Chondrocyte (in vitro differentiated cells): ENCODE measurements around the gene CADM1. TPM values are rescaled to one million over a fixed set of nuclear protein-coding genes. Genes with fewer than 3 reads are reported as not detected.

Experiments
- DNase-seq: peaks from one replicate; pipeline ENCODE4 v3.0.0; 2021; ENCODE audit warnings: mixed read lengths, low spot score
- H3K27ac Mint-ChIP-seq: one replicate; pipeline ENCODE4 v1.8.0; 2021; ENCODE audit warnings: mild to moderate bottlenecking, moderate library complexity, mixed read lengths; ENCODE audit not compliant: unreplicated experiment
- H3K27me3 Mint-ChIP-seq: 2 replicates; pipeline ENCODE4 v1.8.0; 2021; ENCODE audit warnings: low read depth, mixed read lengths
- H3K36me3 Mint-ChIP-seq: 2 replicates; pipeline ENCODE4 v1.8.0; 2021; ENCODE audit warnings: low read depth, mixed read lengths
- H3K4me1 Mint-ChIP-seq: 2 replicates; pipeline ENCODE4 v1.8.0; 2021; ENCODE audit warnings: low read depth, mild to moderate bottlenecking, mixed read lengths
- H3K4me3 Mint-ChIP-seq: one replicate; pipeline ENCODE4 v1.8.0; 2021; ENCODE audit warnings: mild to moderate bottlenecking, moderate library complexity, mixed read lengths; ENCODE audit not compliant: unreplicated experiment
- H3K9me3 Mint-ChIP-seq: 2 replicates; pipeline ENCODE4 v1.8.0; 2021; ENCODE audit warnings: low read depth, mixed read lengths
- total RNA-seq: library from RNA; stranded (reverse); gene quantifications from 3 replicates; pipeline ENCODE4 v1.2.1, GENCODE V29; 2021
- TF ChIP-seq, protein P1 (sequence below): fragments of 200-600 bp; sonication (generic); IDR thresholded peaks from 2 replicates; pipeline ENCODE4 v1.5.0; 2021; ENCODE audit warnings: antibody characterized with exemption, mild to moderate bottlenecking, moderate library complexity

The CADM1 gene
- total RNA-seq, 1 donor from 2014 or later, result 29.0 TPM

- Mint-ChIP-seq H3K27ac (no peak overlapping the region), H3K27me3 (no peaks in the 10 kb centered on the region), H3K36me3 (no peaks in the 10 kb centered on the region), H3K4me3 (no peak overlapping the region), H3K4me1 (no peaks in the 10 kb centered on the region), H3K9me3 (no peaks in the 10 kb centered on the region)
- TF ChIP-seq, protein P1, sequence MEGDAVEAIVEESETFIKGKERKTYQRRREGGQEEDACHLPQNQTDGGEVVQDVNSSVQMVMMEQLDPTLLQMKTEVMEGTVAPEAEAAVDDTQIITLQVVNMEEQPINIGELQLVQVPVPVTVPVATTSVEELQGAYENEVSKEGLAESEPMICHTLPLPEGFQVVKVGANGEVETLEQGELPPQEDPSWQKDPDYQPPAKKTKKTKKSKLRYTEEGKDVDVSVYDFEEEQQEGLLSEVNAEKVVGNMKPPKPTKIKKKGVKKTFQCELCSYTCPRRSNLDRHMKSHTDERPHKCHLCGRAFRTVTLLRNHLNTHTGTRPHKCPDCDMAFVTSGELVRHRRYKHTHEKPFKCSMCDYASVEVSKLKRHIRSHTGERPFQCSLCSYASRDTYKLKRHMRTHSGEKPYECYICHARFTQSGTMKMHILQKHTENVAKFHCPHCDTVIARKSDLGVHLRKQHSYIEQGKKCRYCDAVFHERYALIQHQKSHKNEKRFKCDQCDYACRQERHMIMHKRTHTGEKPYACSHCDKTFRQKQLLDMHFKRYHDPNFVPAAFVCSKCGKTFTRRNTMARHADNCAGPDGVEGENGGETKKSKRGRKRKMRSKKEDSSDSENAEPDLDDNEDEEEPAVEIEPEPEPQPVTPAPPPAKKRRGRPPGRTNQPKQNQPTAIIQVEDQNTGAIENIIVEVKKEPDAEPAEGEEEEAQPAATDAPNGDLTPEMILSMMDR, result no peak
- no peak for DNase-seq
Observed at GRCh38 chr11:115330684-115331482, 173.3 kb downstream of the CADM1 start.

DNA sequence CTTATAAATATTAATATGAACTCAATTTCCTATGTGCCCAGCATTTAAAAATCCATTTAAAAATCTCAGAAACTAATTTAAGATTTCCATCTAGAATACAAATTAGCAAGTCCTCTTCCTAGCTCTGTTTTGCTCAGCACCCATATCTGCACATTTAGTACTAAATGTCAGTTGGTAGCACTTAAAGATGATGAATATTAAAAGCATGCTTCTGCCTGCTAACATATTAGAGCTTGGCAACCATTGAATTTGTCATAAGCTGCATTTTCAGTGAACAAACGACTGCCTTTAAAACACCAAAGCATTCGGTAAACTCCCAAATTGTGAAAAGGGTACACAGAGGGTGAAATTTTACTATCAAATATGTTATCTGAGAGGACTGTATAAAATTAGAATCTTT is 177.7 kb downstream of the CADM1 start:
- H3K4me1 Mint-ChIP-seq, result peaks cover 5% of the 10 kb centered on the region
- no peak for DNase-seq
- no peak overlapping the region for H3K27ac Mint-ChIP-seq
- H3K4me3 Mint-ChIP-seq, result no peak overlapping the region
- H3K36me3 Mint-ChIP-seq, result no peaks in the 10 kb centered on the region
- H3K27me3 Mint-ChIP-seq, result no peaks in the 10 kb centered on the region
- TF ChIP-seq, protein P1, result no peak
- no peaks in the 10 kb centered on the region for H3K9me3 Mint-ChIP-seq

DNA sequence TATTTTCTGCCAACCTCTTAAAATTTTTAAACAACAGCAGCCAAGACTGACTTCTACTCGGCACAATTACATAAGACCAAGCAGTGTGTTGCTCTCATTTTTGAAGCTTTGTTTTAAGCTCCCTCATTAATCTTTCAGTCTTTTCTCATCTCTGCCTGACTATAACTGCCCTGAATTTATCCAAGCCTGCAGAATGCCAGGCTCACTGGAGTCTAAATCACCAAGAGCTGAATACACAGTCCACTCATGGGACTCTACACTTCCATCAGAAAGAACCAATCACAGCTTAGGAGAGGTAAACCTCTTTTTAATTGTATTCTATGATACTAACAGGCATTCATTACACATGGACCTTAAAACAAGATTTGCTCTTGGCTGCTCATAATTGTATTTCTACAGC is 178.7 kb downstream of the CADM1 start:
- TF ChIP-seq, protein P1, result no peak

GRCh38 chr11:115324581-115325432 is 179.4 kb downstream of the CADM1 start:
- no peak for DNase-seq
- H3K4me3 Mint-ChIP-seq, result no peak overlapping the region

More for the DNA sequence above, 178.7 kb downstream of the CADM1 start:
- H3K27me3 Mint-ChIP-seq, result no peaks in the 10 kb centered on the region
- no peak overlapping the region for H3K27ac Mint-ChIP-seq
- no peak for DNase-seq
- H3K36me3 Mint-ChIP-seq, result no peaks in the 10 kb centered on the region
- no peak overlapping the region for H3K4me3 Mint-ChIP-seq
- H3K9me3 Mint-ChIP-seq, result no peaks in the 10 kb centered on the region
- peaks cover 7% of the 10 kb centered on the region for H3K4me1 Mint-ChIP-seq

More at GRCh38 chr11:115324581-115325432, 179.4 kb downstream of the CADM1 start:
- no peaks in the 10 kb centered on the region for H3K9me3 Mint-ChIP-seq
- no peak overlapping the region for H3K27ac Mint-ChIP-seq
- H3K36me3 Mint-ChIP-seq, result no peaks in the 10 kb centered on the region
- TF ChIP-seq, protein P1, result peak; percentile 97
- H3K4me1 Mint-ChIP-seq, result peaks cover 7% of the 10 kb centered on the region
- H3K27me3 Mint-ChIP-seq, result no peaks in the 10 kb centered on the region
